Amniotic stem cell (primary cell): ENCODE data around the gene PSMC3.

Experiments used
- DNase-seq: peaks from one replicate; lab custom pipeline; 2025; lab: John Stamatoyannopoulos, UW

PSMC3 gene

GRCh38 chr11:47426062-47426956, at the start of gene PSMC3:
Gene PSMC3, minus strand, starts transcription at chr11:47426439. Its CDS starts 160 bp downstream, at chr11:47426279.
- DNase-seq, result peak; percentile 98

GRCh38 chr11:47470671-47471070, 44.4 kb upstream of the PSMC3 start:
- DNase-seq, result no peak

GRCh38 chr11:47469361-47470179, 43.3 kb upstream of the PSMC3 start:
- no peak for DNase-seq

GRCh38 chr11:47468598-47469214, 42.5 kb upstream of the PSMC3 start:
- DNase-seq, result no peak

GRCh38 chr11:47467357-47467756, 41.1 kb upstream of the PSMC3 start:
- no peak for DNase-seq

- DNase-seq, result no peak
These were observed 40.5 kb upstream of the PSMC3 start for GRCh38 chr11:47466701-47467250.

- DNase-seq, result no peak
These were observed 40.0 kb upstream of the PSMC3 start for GRCh38 chr11:47466201-47466600.

- DNase-seq, result no peak
These were observed 38.2 kb upstream of the PSMC3 start for GRCh38 chr11:47464483-47464882.

GRCh38 chr11:47461876-47462275, 35.6 kb upstream of the PSMC3 start:
- no peak for DNase-seq

- DNase-seq, result no peak
These were observed 34.5 kb upstream of the PSMC3 start for GRCh38 chr11:47460571-47461235.

GRCh38 chr11:47454258-47454671, 28.0 kb upstream of the PSMC3 start:
- DNase-seq, result peak; percentile 42

GRCh38 chr11:47453365-47453764, 27.1 kb upstream of the PSMC3 start:
- DNase-seq, result no peak

GRCh38 chr11:47451990-47452389, 25.8 kb upstream of the PSMC3 start:
- no peak for DNase-seq

GRCh38 chr11:47451436-47451835, 25.2 kb upstream of the PSMC3 start:
- DNase-seq, result no peak

GRCh38 chr11:47449541-47449940, 23.3 kb upstream of the PSMC3 start:
- DNase-seq, result no peak

- no peak for DNase-seq
These were observed 22.6 kb upstream of the PSMC3 start, which contains the start of gene RAPSN for GRCh38 chr11:47448566-47449427. Gene RAPSN, minus strand, starts transcription at chr11:47449136. Its CDS starts 172 bp downstream, at chr11:47448964.

GRCh38 chr11:47447906-47448305, 21.7 kb upstream of the PSMC3 start:
- no peak for DNase-seq

GRCh38 chr11:47446833-47447232, 20.6 kb upstream of the PSMC3 start:
- DNase-seq, result no peak

- no peak for DNase-seq
These were observed 19.6 kb upstream of the PSMC3 start for GRCh38 chr11:47445840-47446239.

- no peak for DNase-seq
These were observed 17.6 kb upstream of the PSMC3 start for GRCh38 chr11:47443817-47444216.
